SIG-M5 (cell line): ENCODE measurements around the gene IL18RAP.

Experiments used
- DNase-seq: peaks from one replicate; lab custom pipeline; 2025; lab: John Stamatoyannopoulos, UW

The IL18RAP gene

DNA sequence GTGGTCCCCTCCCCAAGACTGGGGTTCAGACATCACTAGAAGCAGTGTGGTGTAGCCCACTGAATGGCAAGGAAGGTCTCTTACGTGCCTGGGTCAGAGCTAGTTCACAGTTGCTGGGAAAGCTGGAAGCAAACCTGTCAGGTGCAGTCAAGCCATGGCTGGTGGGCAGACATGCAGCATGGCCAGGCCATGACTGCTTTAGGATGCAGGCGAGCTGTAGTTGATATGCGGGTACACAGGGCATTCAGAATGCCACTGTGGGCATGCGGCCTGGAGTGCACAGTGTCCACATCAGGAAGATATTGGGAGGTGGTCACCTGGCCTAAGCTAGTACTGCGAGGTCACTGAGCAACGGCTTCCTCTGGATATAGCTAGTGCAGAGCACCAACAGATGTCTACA is 38.2 kb downstream of the IL18RAP start:
- no peak for DNase-seq

DNA sequence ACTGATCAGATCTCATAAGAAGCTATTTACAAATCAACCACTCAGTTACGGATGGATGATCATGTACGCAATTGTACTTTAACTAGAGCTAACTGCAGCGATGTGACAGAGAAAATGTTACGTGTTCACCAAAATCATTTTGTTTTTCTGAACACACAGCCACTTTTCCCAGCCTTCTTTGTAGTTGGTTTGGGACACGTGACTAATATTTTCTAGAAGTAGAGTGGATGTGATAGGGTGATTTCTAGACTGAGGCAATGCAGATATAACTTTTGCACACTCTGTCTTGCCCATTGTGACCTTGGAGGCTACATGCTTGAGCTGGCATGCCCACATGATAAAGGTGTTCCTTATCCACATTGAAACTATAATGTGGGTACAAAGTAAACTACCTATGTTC is 40.2 kb downstream of the IL18RAP start:
- DNase-seq, result no peak

DNA sequence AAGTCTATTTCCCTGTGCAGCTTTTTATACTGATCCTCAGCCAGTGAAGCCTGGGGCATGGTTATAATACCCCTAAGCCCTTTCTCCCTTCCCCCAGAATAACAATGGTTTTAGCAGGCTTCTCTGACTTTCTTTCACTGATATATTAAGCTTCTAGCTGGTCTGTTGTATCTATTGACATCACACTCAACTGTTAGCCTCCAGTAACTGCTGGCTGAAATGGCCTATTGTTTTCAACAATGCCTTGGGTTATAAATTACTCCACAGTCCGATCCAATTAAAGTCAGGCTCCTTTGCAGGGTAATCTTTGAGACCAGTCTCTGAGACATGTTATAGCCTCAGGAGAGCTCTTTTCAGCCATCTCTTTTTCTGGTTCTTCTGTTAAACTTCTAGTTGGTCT is 47.2 kb downstream of the IL18RAP start:
- DNase-seq, result no peak

DNA sequence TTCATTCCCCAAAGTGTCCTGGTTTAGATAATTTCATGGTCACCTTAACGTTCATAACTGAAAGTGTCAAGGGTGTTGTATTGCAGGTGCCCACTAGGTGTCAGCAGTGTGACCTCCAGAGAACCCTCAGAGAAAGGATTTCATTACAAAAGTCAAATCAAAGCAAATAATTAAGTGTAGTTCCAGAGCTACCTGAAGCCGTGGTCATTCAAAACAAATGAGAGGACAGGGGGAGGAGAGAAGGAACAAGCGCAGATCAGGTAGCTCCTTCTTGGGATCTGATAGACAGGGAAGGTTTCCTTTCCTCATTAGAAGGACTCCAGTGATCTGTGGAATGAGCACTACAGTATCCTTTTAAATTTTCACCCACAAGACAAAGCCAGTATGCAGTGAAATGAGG is 50.1 kb downstream of the IL18RAP start, which contains the start of gene SLC9A4:
Gene SLC9A4, plus strand, starts transcription at position 207 of the 400 bp plus-strand sequence. CDS start 534 bp downstream, outside the sequence.
- DNase-seq, result no peak

DNA sequence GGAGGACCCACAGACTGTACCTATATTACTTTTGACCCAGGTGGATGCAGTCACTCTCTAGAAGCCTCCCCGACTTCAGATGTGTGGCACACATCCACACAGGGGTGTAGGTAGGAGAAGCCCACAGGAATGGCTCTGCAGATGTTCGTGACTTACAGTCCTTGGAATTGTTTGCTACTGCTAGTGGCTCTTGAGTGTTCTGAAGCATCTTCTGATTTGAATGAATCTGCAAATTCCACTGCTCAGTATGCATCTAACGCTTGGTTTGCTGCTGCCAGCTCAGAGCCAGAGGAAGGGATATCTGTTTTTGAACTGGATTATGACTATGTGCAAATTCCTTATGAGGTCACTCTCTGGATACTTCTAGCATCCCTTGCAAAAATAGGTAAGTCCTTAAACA is 50.7 kb downstream of the IL18RAP start:
- DNase-seq, result no peak

DNA sequence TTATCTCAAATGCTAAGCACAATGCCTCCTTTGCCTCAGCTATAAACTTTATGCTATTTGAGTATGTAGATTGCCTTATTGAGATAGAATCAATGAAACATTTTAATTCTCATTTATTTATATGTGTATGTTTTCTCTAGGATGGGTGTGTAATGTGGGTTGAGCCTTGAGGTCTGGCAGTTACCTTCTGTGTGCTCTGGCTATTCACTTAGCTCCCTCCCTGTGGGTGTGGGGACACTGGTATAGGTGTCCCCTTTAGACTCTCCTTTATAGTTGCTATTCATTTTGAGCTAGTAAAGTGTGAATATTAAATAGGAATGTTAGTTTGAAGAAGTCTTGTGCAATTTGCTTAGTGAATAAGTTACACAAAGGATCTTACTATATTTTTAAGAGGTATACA is 51.8 kb downstream of the IL18RAP start:
- DNase-seq, result no peak

DNA sequence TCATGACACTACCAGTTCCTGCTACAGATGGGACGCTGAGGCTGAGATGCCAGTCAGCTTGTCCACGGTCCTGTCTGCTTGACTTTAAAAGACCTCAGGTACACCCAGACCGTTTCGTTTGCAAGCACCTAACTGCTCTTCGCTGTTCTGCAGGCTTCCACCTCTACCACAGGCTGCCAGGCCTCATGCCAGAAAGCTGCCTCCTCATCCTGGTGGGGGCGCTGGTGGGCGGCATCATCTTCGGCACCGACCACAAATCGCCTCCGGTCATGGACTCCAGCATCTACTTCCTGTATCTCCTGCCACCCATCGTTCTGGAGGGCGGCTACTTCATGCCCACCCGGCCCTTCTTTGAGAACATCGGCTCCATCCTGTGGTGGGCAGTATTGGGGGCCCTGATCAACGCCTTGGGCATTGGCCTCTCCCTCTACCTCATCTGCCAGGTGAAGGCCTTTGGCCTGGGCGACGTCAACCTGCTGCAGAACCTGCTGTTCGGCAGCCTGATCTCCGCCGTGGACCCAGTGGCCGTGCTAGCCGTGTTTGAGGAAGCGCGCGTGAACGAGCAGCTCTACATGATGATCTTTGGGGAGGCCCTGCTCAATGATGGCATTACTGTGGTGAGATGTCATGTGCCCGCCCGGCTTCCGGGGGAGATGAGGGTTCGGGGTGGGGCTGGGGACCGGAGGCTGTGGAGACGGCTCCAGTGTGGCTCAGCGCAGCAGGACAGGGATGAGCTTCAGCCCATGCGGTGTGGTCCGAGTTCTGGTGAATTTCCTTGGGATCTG is 55.9 kb downstream of the IL18RAP start:
- DNase-seq, result no peak

DNA sequence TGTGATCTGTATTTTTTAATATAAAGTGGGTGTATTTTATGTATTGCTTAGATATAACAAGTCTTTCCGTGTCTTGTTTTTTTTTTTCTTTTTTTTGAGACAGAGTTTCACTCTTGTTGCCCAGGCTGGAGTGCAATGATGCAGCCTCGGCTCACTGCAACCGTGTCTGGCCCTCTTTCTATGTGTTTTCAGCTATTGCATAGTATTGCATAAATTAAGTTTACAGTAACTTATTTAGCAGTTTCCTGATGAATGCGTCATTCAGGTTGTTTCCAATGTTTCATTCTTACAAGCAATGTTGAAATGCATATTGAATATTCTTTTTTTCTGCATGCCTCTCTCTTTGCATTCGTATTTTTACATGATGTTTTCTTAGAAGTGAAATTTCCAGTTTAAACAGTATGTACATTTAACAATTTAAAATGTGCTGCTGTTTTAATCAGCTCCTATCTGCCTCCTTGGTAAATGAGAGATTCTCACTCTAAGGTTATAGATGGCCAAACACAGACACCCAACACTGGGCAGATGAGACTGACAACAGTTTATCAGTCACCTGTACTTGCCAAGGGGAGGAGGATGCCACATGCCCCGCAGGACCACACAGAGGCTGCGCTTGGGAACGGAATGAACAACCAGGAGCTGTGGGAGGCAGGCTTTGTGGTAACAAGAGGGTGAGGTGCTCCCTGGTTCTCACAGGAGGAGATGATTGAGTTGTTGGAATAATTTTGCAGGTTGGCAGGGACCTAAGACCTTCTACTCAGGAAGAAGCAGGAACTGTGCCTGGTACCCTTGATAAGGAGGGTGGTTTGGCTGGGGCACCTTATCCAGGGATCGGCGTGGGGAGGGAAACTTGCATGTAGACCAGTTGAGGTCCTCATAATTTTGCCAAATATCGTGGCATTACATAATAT is 57.6 kb downstream of the IL18RAP start:
- DNase-seq, result no peak

DNA sequence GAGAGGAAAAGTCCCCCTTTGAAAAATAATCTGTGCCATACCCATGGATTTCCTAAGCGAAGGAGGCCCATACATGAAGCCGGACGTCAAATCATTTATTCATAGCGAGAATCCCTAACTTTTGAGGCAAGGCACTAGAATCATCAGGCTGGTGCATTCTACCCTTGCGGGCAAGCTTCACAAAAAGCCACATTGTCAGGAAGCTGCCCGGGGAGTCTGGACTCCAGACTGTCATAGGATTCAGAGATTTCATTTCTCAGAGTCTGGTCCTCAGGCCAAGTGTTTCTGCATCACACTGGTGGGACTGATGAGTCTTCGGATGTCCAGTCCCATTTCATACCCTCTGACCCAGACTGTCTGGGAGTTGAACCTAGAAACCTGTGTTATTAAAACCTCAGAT is 59.0 kb downstream of the IL18RAP start:
- no peak for DNase-seq

DNA sequence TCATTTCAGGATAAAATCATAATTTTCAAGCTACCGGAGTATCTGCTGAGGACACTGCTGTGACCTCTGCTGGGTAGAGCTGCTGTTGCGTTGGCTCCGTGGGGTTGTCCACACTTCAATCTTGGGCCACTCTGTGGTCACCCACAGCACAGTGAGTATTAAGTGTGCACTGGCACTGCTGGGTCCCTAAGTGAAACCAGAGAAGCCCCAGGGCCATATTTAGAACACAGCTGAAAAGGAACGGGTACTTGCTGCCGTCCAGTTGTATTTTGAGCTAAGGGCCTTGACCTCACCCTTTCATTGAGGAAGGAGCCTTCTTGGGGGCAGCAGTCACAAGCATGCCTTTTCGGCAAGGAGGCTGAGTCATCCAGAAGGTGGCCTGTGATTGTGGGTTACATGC is 60.1 kb downstream of the IL18RAP start:
- no peak for DNase-seq

DNA sequence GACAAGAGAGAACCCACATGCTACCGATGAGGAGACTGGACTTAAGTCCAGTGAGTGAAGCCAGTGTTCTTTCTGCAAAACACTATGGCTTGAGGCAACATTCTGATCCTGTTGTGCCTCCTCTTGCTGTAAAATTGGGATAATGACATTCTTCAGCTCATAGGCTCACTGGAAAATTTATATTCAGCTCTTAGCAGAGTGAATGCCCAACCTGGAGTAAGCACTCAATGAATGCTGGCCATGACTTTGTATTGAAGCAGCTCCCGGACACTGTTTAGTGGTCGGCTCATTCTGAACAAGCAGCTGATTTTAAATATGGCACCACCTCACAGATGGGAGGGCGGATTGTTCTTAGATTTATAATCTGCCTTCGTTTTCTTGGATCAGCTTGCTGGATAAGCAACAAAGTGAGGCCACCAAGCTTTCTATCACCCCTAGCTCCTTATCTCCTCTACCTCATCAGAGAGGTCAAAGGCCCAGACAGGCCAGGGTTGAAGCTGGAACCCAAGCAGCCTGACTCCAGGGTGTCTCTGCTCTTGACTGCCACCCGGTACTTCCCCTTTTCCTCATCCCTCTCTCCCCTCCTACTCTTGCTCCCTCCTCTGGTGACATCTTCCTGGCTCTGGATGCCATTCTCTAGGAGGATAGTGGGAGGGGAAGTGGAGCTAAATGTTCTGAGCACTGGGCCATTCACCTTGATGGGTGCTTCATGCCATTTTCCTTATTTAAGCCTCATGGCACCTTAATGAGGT is 61.5 kb downstream of the IL18RAP start:
- DNase-seq, result no peak

DNA sequence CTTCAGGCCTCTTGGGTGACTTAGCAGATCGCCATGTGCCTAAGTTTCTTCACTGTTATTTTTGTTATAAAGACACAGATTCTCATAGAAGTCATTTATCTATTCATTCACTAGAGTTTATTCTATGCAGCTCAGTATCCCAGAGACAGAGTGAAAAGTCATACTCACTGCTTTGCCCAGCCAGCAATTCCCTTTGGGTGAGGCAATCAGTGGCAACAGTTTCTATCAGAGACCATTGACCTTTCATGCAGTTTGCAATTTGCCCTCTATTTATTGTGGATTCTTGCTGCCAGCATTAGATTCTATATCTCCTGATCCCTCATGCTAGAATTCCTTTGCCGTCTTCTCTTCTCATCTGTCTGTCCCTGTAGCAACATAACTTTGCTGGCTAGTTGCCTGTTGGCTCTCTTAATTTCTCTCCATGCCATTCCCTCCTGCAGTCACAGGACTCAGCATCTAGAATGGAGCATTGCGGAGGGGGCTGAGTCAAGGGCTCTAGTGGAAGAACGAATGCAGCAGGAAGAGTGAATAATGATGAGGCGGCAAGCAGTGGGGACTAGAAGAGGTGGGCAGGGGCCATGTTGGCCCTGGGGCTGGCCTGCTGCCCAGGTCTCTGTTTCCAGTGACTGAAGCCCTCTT is 62.3 kb downstream of the IL18RAP start:
- no peak for DNase-seq

DNA sequence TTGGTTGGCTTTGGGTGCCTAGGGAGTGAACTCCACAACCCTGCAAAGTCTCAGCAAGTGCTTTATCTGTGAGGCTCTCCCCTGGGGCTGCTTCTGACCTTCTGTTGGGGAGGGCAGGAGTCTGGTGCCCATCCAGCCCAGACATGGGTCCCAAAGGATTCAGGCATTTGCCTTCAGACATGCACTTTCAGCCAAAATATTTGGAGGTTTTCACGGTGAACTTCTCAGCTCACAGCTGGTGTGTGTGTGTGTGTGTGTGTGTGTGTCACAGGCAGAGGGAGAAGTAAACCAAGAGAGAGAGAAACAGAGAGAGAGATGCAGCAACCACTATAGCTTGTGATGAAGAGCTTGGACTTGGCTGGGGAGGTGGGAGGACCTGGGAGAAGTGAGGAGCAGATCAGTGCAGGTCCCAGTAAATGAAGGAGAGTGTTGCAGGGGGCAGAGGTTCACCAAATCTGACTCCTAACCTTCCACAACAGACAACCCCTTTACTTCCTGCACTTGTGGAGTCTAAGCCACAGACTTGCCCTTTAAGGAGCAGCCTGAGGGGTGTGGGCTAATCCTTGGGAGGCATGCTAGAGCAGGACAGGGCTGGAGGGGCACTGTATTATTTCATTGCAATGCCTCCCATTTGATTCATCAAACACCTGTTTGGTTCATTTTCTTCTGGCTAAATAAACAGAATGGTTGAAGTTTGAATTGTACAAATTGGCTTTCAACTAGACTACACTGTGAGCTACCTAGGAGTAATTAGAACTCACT is 64.2 kb downstream of the IL18RAP start:
- no peak for DNase-seq

DNA sequence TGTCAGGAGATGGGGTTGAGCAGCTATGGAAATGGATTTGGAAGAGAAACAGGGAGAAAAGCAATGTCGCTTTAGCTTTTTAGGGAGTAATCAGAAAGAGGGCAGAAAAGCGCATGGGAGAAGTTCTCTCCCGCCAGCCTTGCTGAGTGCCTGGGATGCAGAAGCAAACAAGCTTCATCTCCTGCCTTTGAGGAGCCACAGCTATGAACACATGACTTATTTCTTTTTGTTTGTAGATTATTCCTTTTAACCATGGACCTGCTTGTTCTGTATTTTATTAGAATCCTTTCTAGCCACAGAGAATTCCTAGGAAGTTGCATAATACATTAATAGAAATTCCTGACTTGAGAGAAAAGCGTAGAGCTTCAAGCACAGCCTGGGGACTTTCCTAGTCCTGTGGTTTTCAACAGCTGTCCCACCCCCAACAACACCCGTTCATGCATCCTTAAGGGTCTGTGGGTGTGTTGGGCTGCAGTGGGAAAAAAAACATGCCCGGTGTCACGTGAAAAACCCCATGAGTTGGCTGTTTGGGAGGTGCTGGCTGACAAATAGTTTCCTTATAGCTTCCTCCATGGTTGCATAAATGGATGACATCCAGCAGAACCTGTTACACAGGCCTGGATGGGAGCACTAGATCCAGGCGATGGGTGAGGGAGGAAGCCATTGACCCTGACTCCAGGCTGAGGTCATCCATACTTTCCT is 65.0 kb downstream of the IL18RAP start:
- DNase-seq, result no peak

DNA sequence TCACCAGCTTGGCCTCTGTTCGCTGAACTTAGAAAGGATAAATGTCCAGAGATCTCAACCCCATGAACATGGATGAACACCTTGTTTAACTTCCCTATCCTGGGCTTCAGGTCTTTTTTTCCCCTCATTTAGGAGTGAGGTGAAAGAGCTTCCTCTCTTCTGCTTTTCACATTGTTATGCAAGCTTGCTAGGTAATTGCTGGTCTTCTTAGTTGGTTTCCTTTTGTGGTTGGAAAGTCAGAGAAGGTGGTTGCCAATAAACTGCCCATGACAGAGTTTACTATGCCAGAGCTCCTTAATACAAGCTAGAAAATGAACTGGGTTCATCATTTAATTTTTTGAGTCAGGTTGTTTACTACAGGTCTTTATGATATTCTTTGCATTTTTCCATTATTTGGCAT is 66.7 kb downstream of the IL18RAP start:
- no peak for DNase-seq

DNA sequence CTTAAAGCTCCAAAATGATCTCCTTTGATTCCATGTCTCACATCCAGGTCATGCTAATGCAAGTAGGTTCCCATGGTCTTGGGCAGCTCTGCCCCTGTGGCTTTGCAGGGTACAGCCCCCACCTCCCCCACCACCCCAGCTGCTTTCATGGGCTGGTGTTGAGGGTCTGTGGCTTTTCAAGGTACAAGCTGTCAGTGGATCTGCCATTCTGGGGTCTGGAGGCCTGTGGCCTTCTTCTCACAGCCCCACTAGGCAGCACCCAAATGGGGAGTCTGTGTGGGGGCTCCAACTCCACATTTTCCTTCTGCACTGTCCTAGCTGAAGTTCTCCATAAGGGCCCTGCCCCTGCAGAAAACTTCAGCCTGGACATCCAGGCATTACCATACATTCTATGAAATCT is 69.0 kb downstream of the IL18RAP start:
- no peak for DNase-seq

DNA sequence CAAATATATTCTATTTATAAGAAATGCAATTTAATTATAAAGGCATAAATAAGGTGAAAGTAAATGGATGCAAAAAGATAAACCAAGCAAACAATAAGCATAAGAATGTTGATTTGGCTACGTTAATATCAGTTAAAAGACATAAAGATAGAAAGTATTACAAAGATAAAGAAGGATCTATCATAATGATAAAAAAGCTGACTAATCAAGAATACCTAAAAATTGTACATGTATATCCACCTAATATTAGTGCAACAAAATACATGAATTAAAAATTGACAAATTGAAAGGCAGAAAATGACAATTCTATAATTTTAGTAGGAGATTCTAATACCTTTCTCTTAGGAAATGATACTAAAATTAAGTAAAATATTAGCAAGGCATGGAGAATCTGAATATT is 71.6 kb downstream of the IL18RAP start:
- DNase-seq, result no peak

DNA sequence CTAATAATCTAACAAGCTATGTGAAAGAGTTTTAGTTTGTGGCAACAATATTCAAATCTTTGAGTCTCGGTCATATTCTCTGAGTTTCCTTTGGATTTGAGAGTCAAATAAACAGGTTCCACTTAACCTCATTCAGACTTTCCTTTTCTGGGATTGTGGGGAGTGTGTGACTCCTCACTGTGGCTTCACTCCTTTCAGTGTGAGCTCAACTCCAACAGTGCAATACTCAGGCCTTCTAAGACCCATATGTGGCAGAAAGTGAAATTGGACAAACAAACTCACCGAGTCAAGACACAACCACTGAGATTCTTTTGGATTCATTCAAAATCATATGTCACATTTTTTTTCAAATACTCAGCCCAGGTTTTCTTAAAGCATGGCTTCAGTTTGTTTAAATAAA is 75.5 kb downstream of the IL18RAP start:
- no peak for DNase-seq

DNA sequence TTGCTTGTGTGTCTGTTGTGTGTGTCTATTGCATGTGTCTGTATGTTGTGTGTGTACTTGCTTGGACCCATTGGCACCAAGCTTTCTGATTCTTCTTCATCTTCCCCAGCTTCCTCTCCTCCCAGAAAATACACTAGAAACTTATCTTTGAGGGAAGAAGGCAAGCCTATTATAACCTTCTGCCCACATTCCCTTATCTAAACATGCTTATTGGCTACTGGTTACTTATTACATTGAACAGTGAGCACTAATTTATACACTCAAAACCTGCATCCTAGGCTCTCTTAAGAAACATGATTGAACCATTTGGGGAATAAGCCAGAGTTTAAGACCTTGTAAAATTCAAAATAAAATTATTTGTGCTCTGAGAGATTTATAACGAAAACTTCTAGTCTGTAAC is 76.6 kb downstream of the IL18RAP start:
- no peak for DNase-seq
